Endothelial cell of umbilical vein (primary cell): ENCODE results near the gene CD38. TPM values are rescaled to one million over a fixed set of nuclear protein-coding genes. Genes with fewer than 3 reads are reported as not detected.

Experiments used
- BruUV-seq: library from RNA; stranded (reverse); fragments of 400-500 nt; replicated peaks from 2 replicates; lab custom pipeline; 2021; lab: Mats Ljungman, UMichigan
- CTCF ChIA-PET: fragments of 300-600, 350-600 bp; sonication (Branson Sonifier 250); formaldehyde crosslinking; loops from one replicate; lab custom pipeline; 2021; ENCODE audit warnings: antibody characterized with exemption, inconsistent platforms; lab: Charles Lee
- POLR2A ChIA-PET: fragments of 300-600, 350-600 bp; sonication (Branson Sonifier 250); formaldehyde crosslinking; loops from one replicate; lab custom pipeline; 2021; ENCODE audit warnings: antibody characterized with exemption, inconsistent platforms; lab: Charles Lee
- DNase-seq: peaks from one replicate; pipeline ENCODE4 v3.0.0-alpha.2; 2011; ENCODE audit warnings: low read depth, low spot score
- FAIRE-seq: peaks from 2 replicates; lab custom pipeline; 2011; peaks lifted over from hg19 to GRCh38; lab: Jason Lieb, UNC
- H2AFZ ChIP-seq: 2 replicates; pipeline ENCODE4 v1.6.0; 2012; ENCODE audit warnings: low read depth, low read length, control low read depth, inconsistent platforms
- H3K27ac ChIP-seq: 2 replicates; pipeline ENCODE4 v1.5.1; 2011; ENCODE audit warnings: low read depth, mild to moderate bottlenecking, control low read depth, low read length, moderate library complexity; ENCODE audit not compliant: insufficient read depth
- H3K27me3 ChIP-seq, 2 experiments: 2 replicates each; pipeline versions ENCODE4 v1.6.0 to v1.6.1; 2011; ENCODE audit warnings: low read length in 2 of 2, mixed read lengths in 1 of 2; ENCODE audit not compliant: control insufficient read depth in 2 of 2, insufficient read depth in 2 of 2
- H3K36me3 ChIP-seq, 2 experiments: 2 replicates in 1 of 2; 3 replicates in 1 of 2; pipeline ENCODE4 v1.5.1; 2011; ENCODE audit warnings: low read length in 2 of 2, mild to moderate bottlenecking in 1 of 2, moderate library complexity in 1 of 2; ENCODE audit not compliant: control insufficient read depth in 2 of 2, insufficient read depth in 2 of 2; ENCODE audit errors: extremely low read depth in 1 of 2
- H3K4me1 ChIP-seq: 3 replicates; pipeline ENCODE4 v1.5.1; 2011; ENCODE audit warnings: mild to moderate bottlenecking, low read length; ENCODE audit not compliant: control insufficient read depth, insufficient read depth; ENCODE audit errors: extremely low read depth
- H3K4me2 ChIP-seq: 2 replicates; pipeline ENCODE4 v1.6.1; 2011; ENCODE audit warnings: low read length, control low read depth, mixed read lengths; ENCODE audit not compliant: insufficient read depth
- H3K4me3 ChIP-seq, 3 experiments: fragments of 200-600 bp in 1 of 3; sonication (generic), shearing (Covaris generic) in 1 of 3; replicated peaks in 1 of 3; 2 replicates each; pipeline ENCODE4 v1.5.1; 2011 to 2016; ENCODE audit warnings: control low read depth in 3 of 3, low read length in 3 of 3, mild to moderate bottlenecking in 2 of 3, inconsistent platforms in 1 of 3, low read depth in 1 of 3, moderate library complexity in 1 of 3; ENCODE audit not compliant: insufficient read depth in 1 of 3
- H3K79me2 ChIP-seq: 2 replicates; pipeline ENCODE4 v1.6.0; 2012; ENCODE audit warnings: low read length, inconsistent platforms; ENCODE audit not compliant: control insufficient read depth, insufficient read depth
- H3K9ac ChIP-seq: replicated peaks from 2 replicates; pipeline ENCODE3; 2011; ENCODE audit warnings: low read length, control low read depth; ENCODE audit not compliant: insufficient read depth; ENCODE audit errors: extremely low read depth
- H3K9me1 ChIP-seq: replicated peaks from 3 replicates; pipeline ENCODE4 v1.6.0; 2011; ENCODE audit warnings: mild to moderate bottlenecking, low read length; ENCODE audit not compliant: control insufficient read depth, insufficient read depth; ENCODE audit errors: extremely low read depth
- H3K9me3 ChIP-seq: replicated peaks from 2 replicates; pipeline ENCODE4 v1.5.1; 2012; ENCODE audit warnings: low read length, inconsistent platforms; ENCODE audit not compliant: control insufficient read depth, insufficient read depth
- H4K20me1 ChIP-seq: replicated peaks from 2 replicates; pipeline ENCODE3; 2011; ENCODE audit warnings: mild to moderate bottlenecking, low read length; ENCODE audit not compliant: control insufficient read depth, insufficient read depth; ENCODE audit errors: extremely low read depth
- EZH2 ChIP-seq: IDR thresholded peaks from 2 replicates; pipeline ENCODE4 v1.6.1; 2012; ENCODE audit warnings: borderline replicate concordance, low read depth, mild to moderate bottlenecking, moderate library complexity, low read length, inconsistent platforms; ENCODE audit not compliant: severe bottlenecking
- FOS ChIP-seq: IDR thresholded peaks from 2 replicates; pipeline ENCODE4 v1.6.1; 2011; ENCODE audit warnings: mild to moderate bottlenecking, low read length, moderate library complexity, borderline replicate concordance; ENCODE audit not compliant: insufficient read depth
- GATA2 ChIP-seq: IDR thresholded peaks from 2 replicates; pipeline ENCODE4 v1.7.0; 2011; ENCODE audit warnings: low read depth, mild to moderate bottlenecking, moderate library complexity, mixed read lengths, low read length; ENCODE audit not compliant: insufficient read length, insufficient read depth
- JUN ChIP-seq: IDR thresholded peaks from 2 replicates; pipeline ENCODE4 v1.6.1; 2011; ENCODE audit warnings: borderline replicate concordance, low read depth; ENCODE audit not compliant: insufficient read length, insufficient read depth
- MYC ChIP-seq: IDR thresholded peaks from one replicate; pipeline ENCODE4 v1.6.1; 2011; ENCODE audit warnings: mild to moderate bottlenecking, low read depth, low read length
- POLR2A ChIP-seq: IDR thresholded peaks from 2 replicates; pipeline ENCODE4 v1.6.1; 2012; ENCODE audit warnings: low read depth, mild to moderate bottlenecking, control low read depth, low read length
- POLR2AphosphoS5 ChIP-seq: IDR thresholded peaks from 2 replicates; pipeline ENCODE4 v1.6.1; 2012; ENCODE audit warnings: low read depth, mild to moderate bottlenecking, control low read depth, low read length, moderate library complexity; ENCODE audit not compliant: insufficient read depth
- dilution Hi-C: fragments of 300-500 bp; cut with MboI; formaldehyde crosslinking; loops from one replicate; pipeline ENCODE4 v1.15.0; 2019; ENCODE audit warnings: low sequenced_read_pairs; ENCODE audit not compliant: extremely low pct_ligation_motif_present
- intact Hi-C: fragments of 100-400 bp; cut with micrococcal nuclease; formaldehyde crosslinking; loops from one replicate; pipeline ENCODE4 v1.10.0; 2022
- polyA plus RNA-seq, 4 experiments: library from polyadenylated mRNA; depleted of rRNA in 3 of 4; stranded (reverse) in 3 of 4; unstranded in 1 of 4; fragments of >200 nt; gene quantifications; 2 replicates each; pipeline versions ENCODE4 v1.2.1 to v1.2.3, GENCODE V29; 2011 to 2012; ENCODE audit warnings: missing spikeins in 1 of 4
- total RNA-seq: library from RNA; stranded (reverse); gene quantifications from 2 replicates; pipeline ENCODE4 v1.2.3, GENCODE V29; 2021
- TF ChIP-seq, protein P1 (sequence below): IDR thresholded peaks from 2 replicates; pipeline ENCODE4 v1.6.1; 2011; ENCODE audit not compliant: insufficient read depth, insufficient read length
- TF ChIP-seq, protein P2 (sequence below), 2 donors: IDR thresholded peaks; 1 replicate in 1 of 2; 2 replicates in 1 of 2; pipeline ENCODE4 v1.5.1; 2011; ENCODE audit warnings: low read length in 2 of 2, mild to moderate bottlenecking in 2 of 2, moderate library complexity in 2 of 2, control low read depth in 1 of 2, inconsistent platforms in 1 of 2, low read depth in 1 of 2; ENCODE audit not compliant: insufficient read depth in 1 of 2; ENCODE audit errors: extremely low read depth in 1 of 2

The CD38 gene
- total and polyA plus RNA-seq, 2 donors (not counting 3 experiments of a cell fraction or from before 2014, with no cell fraction given), result 0.11 to 0.31 TPM

- POLR2A ChIA-PET, result no interaction called here
These were observed 7.0 kb downstream of the CD38 start for GRCh38 chr4:15784959-15785634.

More at GRCh38 chr4:15784959-15785634, 7.0 kb downstream of the CD38 start:
- no peaks in the 10 kb centered on the region for H3K9me3 ChIP-seq
- H3K9me1 ChIP-seq, result no peaks in the 10 kb centered on the region
- no peak overlapping the region for H3K4me2 ChIP-seq
- H3K9ac ChIP-seq, result no peak overlapping the region
- no TSS peak for BruUV-seq
- H3K27me3 ChIP-seq, result peaks cover 2 to 3% of the 10 kb centered on the region in 2 experiments
- no peaks in the 10 kb centered on the region for H4K20me1 ChIP-seq
- H3K27ac ChIP-seq, result no peak overlapping the region
- CTCF ChIA-PET, result no interaction called here
- no peaks in the 10 kb centered on the region for H3K36me3 ChIP-seq
- H3K4me3 ChIP-seq, result no peak overlapping the region
- DNase-seq, result no peak
- no peaks in the 10 kb centered on the region for H3K4me1 ChIP-seq
- H2AFZ ChIP-seq, result no peak overlapping the region
- TF ChIP-seq GATA2 (no peak), JUN (no peak), MYC (no peak), POLR2AphosphoS5 (no peak), FOS (no peak), POLR2A (no peak), EZH2 (no peak)
- TF ChIP-seq, protein P1, sequence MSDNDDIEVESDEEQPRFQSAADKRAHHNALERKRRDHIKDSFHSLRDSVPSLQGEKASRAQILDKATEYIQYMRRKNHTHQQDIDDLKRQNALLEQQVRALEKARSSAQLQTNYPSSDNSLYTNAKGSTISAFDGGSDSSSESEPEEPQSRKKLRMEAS, result no peak
- TF ChIP-seq, protein P2, sequence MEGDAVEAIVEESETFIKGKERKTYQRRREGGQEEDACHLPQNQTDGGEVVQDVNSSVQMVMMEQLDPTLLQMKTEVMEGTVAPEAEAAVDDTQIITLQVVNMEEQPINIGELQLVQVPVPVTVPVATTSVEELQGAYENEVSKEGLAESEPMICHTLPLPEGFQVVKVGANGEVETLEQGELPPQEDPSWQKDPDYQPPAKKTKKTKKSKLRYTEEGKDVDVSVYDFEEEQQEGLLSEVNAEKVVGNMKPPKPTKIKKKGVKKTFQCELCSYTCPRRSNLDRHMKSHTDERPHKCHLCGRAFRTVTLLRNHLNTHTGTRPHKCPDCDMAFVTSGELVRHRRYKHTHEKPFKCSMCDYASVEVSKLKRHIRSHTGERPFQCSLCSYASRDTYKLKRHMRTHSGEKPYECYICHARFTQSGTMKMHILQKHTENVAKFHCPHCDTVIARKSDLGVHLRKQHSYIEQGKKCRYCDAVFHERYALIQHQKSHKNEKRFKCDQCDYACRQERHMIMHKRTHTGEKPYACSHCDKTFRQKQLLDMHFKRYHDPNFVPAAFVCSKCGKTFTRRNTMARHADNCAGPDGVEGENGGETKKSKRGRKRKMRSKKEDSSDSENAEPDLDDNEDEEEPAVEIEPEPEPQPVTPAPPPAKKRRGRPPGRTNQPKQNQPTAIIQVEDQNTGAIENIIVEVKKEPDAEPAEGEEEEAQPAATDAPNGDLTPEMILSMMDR (IDR thresholded peaks at IDR 0.05; ENCODE audit: extremely low read depth in 1 of 2, insufficient read depth in 1 of 2, low read depth in 1 of 2, low read length in 2 of 2), result no peak
- no peak for FAIRE-seq
- intact Hi-C loops, result no loop called here
- dilution Hi-C loops, result no loop called here
- no peaks in the 10 kb centered on the region for H3K79me2 ChIP-seq
